Stimulated activated CD4-positive, alpha-beta T cell treated with anti-CD3 and anti-CD28 coated beads, Interleukin-4, amount 100 ng/mL, for 24 hours (primary cell): Measurements from ENCODE around the gene UBE4A.

Experiments used
- DNase-seq: peaks from one replicate; pipeline ENCODE4 v3.0.0-alpha.2; 2020

The UBE4A gene

DNA sequence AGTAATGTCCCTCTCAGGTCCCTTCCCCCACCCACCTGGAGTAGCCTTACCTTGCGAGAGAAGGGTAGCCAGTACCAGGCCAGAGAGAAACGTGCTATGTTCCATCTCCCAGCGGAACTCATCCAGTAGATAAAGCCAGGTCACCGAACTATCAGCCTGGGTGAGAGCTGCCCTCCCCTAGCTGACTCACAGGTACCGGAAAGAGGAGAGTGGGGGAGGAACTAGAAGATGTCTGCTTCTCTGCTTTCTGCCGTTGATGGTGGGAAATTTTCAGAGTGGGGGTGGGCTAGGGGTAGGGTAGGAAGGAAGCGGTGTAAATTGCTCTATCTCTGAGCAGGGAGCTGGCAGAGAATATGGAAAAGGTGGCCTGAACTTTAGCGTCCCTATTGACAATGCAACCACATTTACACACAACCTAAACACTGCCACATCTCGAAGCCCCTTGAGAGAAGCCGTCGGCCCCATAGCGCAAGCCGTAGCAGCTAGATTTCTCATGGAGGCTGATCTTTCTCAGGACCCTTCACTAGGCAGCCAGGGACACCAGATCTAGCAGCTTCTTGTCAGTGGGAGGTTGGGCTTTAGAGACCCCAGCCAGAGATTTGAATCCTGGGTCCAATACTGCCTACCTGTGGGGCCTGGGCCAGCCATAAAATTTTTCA lies 16.8 kb upstream of the UBE4A start, which contains the start of gene CD3D:
TSS of gene CD3D (minus strand) at position 203 of the 659 bp plus-strand sequence. CDS start at position 105, 98 bp downstream.
- peak; percentile 76 for DNase-seq

DNA sequence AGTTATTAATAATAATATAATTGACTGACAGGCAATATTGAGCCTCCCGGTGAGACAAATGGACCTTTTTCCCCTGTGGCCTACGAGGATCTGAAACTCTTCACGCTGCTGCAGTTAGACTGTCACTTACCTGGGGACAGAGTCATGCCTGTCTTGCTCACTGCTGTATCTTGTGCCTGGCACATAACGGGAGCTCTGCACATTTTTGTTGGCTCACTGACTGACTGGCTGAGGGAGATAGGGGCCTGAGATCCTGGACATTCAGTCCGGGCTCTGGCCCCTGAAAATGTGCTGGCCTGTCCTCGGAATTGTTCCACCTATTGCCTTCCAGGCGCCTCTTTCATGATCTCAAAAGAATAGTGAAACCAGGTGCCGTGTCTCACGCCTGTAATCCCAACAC lies 16.2 kb upstream of the UBE4A start:
- peak; percentile 41 for DNase-seq

DNA sequence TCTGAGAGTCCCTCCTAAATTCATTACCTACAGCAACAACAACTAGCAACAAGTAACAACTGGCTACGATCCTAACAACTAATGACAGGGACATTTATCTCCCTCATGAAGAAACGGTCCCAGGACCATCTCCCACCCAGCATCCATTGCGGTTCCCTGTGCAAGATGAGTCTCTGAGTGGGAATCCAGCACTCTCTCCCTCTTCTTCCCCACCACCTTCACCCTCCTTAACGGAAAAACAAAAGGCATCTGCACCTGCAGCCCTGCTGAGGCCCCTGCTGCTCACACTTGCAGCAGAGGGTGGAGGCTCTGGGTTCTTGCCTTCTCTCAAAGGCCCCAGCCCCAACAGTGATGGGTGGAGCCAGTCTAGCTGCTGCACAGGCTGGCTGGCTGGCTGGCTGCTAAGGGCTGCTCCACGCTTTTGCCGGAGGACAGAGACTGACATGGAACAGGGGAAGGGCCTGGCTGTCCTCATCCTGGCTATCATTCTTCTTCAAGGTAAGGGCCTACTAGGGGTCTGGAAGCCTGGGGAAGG lies 15.4 kb upstream of the UBE4A start, which contains the start of gene CD3G:
TSS of gene CD3G (plus strand) at position 364 of the 535 bp plus-strand sequence. CDS start at position 444, 80 bp downstream.
- DNase-seq = peak; percentile 78

DNA sequence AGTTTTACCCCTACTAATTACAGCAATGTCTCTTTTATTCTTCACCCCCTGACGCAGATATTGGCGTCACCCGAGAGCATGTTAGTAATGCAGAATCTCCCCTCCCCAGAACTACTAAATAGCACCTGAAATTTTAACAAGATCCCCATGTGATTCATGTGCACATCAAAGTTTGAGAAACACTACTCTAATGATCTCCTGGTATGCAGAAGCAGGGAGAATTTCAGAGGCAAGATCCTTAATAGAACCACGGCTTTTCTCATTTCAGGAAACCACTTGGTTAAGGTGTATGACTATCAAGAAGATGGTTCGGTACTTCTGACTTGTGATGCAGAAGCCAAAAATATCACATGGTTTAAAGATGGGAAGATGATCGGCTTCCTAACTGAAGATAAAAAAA lies 9.9 kb upstream of the UBE4A start:
- DNase-seq = no peak

DNA sequence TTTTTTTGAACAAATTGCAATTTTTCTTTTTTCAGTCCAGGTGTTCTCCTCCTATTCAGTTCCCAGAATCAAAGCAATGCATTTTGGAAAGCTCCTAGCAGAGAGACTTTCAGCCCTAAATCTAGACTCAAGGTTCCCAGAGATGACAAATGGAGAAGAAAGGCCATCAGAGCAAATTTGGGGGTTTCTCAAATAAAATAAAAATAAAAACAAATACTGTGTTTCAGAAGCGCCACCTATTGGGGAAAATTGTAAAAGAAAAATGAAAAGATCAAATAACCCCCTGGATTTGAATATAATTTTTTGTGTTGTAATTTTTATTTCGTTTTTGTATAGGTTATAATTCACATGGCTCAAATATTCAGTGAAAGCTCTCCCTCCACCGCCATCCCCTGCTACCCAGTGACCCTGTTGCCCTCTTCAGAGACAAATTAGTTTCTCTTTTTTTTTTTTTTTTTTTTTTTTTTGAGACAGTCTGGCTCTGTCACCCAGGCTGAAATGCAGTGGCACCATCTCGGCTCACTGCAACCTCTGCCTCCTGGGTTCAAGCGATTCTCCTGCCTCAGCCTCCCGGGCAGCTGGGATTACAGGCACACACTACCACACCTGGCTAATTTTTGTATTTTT lies 6.2 kb upstream of the UBE4A start:
- DNase-seq = no peak

DNA sequence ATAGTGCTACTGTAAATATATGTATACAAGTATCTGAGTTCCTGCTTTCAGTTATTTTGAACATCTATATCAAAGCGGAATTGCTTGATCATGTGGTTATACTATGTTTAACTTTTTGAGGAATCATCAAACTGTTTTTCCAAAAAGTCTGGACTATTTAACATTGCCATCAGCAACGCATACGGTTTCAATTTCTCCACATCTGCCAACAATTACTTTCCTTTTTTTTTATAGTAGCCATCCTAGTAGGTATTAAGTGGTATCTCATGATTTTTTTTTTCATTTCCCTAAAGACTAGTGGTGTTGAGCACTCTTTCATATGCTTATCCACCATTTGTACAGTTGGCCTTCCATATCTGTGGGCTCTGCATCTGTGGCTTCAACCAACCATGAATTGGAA lies 1.3 kb upstream of the UBE4A start:
- no peak for DNase-seq

DNA sequence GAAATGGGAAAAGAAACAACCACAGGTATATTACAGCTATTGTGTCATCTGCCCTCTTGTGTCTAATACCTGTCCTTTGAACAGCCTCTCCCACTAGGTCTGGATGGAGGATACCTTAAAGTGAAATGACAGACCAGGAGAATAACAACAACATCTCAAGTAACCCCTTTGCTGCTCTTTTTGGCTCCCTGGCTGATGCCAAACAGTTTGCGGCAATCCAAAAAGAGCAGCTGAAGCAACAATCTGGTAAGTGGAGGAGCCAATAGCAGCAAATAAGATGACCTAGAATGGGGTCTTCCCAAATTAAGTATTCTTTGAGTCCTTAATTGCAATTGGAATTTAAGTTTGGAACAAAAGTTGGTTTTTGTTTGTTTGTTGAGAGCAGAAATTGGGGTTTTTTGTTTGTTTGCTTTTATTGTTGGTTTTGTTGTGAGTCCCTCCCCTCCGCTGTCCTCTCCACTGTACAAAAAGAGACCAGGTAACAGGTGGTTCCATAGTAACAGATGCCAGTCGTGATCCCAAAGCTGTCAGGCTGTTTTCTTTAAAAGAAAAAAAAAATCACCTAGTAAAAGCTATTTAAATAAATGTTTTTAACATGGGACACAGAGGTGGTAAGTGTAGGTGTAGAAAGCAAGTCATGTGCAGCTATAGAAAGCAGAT lies 5.7 kb downstream of the UBE4A start:
- no peak for DNase-seq

DNA sequence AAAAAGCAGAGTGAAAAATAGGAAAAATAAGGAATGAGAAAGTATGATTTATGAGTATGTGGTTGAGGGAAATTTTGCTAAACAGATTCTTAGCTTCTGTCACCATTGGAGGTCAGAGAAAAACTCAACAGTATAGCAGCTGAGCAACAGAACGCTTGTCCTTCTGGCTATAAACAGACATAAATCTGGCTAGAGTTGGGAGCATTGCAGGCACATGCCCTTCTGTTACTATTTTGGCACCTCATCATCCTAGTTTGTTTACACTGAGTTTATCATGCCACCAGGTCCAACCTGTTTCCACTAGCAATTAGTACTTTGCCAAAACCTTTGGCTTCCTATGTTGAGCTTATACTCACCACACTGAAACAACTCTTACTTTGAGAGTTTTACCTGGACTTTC lies 6.9 kb downstream of the UBE4A start:
- no peak for DNase-seq

DNA sequence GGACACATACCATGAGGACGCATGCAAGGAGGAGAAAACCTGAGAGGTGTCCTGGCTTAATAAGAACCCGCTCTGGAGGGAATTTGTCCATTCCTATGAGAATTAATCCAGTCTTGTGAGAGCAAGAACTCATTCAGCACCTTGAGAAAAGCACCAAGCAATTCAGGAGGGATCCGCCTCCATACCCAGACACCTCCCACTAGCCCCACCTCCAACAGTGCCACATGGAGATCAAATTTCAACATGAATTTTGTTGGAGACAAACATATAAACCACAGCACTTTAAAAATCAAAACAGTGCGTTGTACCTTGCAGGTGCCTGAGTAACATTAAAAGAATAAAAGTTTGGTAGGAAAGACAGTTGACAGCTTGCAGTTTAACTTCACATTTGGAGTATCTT lies 11.4 kb downstream of the UBE4A start:
- DNase-seq = no peak

DNA sequence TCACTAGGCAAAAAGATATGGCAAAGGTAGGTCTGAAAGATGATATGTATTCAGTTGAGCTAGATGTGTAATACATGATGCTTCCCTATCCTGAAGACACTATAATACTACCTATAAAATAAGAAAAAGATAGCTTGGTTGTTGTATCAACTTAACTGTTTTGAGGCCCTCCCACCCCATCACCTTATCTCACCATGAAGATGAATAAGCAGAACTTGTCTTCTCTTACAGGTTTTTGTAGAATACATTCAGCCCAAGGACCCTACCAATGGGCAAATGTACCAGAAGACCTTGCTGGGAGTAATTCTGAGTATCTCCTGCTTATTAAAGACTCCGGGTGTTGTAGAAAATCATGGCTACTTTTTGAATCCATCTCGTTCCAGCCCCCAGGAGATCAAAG lies 13.9 kb downstream of the UBE4A start:
- DNase-seq = no peak

DNA sequence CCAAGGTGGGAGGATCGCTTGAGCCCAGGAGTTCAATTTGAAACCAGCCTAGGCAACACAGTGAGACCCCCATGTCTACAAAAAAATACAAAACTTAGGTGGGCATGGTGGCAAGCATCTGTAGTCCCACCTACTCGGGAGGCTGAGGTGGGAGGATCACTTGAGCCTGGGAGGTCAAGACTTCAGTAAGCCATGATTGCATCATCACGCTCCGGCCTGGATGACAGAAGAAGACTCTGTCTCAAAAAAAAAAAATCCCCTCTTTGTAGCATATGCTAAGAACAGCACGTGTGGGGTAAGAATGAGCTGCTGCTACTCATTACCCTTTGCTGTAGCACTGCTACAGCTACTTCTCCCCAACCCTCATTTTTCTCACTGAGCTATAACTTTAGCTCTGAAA lies 14.5 kb downstream of the UBE4A start:
- DNase-seq = no peak

DNA sequence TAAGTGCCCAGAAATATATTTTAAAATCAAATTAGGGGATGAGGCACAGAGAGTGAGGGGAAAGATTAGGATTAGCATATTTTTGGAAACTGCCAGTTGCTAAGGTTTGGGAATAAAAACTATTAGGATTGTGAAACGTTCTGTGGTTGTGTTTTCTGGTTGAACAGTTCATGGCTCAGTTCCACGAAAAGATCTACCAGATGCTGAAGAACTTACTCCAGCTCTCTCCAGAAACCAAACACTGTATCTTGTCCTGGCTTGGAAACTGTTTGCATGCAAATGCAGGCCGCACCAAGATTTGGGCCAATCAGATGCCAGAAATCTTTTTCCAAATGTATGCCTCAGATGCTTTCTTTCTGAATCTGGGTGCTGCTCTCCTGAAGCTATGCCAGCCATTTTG lies 15.3 kb downstream of the UBE4A start:
- no peak for DNase-seq

DNA sequence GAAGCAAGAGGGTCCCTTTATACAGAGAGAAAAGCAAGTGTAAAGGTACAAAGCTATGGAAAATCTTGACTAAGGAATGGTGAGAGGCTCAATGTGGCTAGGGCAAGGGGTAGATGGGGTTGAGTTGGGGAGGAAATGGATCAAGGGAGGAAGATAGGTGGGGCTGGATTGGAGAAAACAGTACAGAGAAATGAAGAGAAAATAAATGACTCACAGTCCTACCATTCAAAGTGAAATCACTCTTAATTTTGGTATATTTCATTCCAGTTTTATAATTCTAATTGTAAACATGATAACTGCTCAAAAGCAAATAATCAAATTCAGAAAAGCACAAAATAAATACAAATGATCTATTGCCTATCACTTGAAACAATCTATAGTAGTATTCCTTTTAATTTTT lies 16.6 kb downstream of the UBE4A start:
- DNase-seq = no peak

DNA sequence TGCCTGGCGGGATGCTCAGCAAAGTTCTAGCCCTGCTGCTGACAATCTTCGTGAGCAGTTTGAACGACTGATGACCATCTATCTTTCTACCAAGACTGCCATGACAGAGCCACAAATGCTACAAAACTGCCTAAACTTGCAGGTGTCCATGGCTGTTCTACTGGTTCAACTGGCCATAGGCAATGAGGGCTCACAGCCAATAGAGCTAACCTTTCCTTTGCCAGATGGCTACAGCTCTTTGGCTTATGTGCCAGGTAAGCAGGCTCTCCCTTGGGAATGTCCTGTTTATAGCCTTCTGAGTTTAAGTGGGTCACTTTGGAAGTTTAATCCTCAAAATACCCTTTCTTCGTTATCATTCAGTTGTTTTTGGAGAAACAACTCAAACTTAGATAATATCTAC lies 20.1 kb downstream of the UBE4A start:
- DNase-seq = no peak

DNA sequence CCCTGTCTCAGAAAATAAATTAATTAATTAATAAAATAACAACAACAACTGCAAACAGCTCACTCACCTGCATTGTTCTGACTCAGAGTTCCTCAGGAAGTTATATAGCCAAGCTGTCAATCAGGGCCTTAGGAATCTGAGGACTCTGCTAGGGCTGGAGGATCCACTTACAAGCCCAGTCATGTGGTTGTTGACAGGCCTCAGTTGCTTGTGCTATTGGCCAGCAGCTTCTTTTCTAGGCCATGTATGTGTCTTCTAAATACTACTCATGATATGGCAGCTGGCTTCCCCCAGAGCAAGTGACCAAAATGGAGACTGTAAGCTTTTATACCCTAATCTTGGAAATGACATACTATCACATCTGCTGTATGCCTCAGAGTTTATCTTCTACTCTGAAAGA lies 21.2 kb downstream of the UBE4A start:
- no peak for DNase-seq

DNA sequence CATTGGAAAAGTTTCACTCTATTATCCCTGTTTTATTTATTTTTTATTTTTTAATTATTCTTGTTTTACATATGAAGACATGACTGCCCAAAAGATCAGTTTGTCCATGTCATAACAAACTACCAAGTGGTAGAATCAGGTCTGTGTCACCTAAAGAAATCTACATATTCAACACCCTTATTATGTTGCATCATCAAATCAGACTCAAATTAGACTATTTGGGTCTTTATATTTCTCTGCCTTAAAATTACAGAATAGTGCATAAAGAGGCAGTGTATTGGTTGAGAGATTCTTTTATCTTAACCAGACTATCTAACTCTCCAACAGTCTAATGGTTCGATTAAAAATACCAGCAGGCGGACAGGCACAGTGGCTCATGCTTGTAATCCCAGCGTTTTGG lies 23.6 kb downstream of the UBE4A start:
- DNase-seq = no peak

DNA sequence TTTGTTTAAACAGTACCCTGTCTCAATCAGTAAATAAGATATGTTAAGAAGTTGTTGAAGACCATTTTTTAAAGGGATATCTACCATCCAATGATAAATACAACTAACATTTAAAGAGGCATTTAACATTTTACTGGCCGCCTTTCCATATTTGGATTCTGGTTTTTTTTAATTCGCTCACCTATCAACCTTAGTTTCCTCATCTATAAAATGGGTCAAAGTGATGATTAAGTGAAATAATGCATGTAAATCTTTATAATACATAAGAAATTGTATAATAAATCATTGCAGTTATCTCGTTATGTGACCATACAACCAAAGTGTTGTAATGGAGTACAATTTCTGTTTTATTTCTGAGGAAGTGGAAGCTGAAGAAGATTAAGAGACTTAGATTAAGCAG lies 24.3 kb downstream of the UBE4A start:
- DNase-seq = no peak

DNA sequence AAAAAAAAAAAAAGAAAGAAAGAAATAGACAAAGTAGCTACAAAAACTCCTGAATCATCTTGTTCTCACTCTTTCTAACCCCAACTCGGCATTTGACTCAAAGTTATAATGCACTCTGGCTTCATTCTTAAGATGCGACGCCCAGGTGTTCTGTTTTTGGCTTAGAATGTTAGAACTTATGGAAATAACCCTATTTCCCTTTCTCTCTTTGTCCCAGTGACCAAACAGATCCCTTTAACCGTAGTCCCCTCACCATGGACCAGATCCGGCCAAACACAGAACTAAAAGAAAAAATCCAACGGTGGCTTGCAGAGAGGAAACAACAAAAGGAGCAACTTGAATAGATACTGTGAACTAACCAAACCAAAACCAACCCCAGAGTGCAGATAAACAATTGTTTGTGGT lies 36.7 kb downstream of the UBE4A start:
- DNase-seq = no peak

DNA sequence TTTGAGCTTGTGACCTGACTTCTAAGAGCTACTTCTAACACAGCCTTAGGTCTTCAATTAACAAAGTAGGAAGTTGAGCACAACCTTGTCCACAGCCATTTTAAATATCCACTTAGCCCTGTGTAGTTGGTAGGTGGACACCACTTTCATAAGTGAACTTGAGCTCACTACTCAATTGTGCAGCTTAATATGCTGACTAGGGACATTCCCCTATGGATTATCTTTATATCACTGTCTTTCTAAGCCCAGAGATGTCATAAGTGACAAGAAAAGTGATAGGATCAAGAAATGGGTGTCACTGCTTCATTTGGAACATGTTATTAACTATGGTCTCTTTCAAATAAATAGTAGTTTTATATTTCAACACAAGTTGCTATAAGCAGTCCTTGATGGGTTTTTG lies 38.0 kb downstream of the UBE4A start:
- no peak for DNase-seq

DNA sequence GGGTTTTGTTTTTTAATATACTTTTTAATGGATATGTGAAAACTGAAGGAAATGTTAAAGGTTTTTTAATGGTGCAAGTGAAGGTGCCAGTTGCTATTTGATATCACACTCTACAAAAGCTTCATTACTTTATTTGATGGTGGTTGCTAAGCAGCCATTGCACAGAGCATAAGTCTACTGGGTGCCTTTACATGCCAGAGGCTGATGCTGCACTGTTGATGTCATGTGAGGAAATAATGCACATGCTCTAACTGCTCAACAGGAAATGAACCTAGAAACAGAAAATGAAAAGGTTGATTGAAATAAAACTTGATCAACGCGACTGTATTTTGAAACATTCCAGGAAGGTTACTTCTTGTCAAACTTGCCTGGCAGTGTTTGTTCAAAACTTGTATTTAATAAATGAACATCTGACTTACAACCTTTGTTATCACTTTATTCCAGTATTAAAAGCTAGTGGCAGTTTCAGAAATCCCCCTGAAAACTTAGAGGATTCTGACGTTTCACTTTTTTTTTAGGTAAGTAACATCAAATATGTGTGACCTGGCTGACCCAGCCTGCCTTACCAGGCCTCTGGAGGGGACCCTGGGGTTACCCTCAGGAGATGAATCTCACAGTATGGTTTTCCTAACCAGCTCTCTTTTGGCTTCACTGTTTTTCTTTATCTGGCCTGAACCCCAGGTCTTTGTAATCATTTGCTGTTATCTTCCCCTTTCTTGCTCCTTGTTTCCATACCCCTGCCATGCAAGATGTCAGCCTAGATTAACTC lies 39.6 kb downstream of the UBE4A start:
- DNase-seq = peak; percentile 54

DNA sequence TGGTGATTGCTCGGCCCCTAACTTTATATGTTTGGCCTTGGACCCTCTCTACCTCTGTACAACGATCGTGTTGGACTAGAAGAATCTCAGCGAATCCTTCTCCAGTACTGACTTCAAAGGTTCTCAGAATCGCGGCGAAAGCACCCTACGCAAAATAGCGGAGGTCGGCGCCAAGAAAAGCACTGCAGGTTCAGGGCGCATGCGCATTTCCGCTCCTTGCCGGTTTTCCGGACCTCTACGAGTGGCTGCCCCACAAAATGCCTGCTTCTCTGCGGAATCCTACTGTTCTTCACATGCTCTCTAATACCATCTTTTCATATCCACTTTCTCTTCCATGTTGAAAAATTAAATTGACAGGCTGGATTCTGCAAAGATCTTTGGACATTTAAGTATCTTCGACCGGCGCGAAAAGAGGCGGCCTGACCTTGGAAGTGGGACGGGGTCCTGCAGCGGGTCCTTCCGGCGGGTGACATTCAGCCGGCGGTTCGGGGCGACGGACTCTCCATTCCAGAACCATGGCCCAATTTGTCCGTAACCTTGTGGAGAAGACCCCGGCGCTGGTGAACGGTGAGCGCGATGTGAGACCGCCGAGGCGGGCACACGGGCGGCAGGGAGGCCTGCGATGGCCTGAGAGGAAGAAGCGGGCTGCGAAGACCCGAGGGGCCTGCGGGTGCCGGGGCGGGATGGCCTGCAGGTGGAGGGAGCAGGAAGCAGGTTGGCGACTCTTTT lies 41.9 kb downstream of the UBE4A start, which contains the start of gene ATP5MG:
TSS of gene ATP5MG (plus strand) at position 456 of the 729 bp plus-strand sequence. CDS start at position 516, 60 bp downstream.
- peak; percentile 95 for DNase-seq

DNA sequence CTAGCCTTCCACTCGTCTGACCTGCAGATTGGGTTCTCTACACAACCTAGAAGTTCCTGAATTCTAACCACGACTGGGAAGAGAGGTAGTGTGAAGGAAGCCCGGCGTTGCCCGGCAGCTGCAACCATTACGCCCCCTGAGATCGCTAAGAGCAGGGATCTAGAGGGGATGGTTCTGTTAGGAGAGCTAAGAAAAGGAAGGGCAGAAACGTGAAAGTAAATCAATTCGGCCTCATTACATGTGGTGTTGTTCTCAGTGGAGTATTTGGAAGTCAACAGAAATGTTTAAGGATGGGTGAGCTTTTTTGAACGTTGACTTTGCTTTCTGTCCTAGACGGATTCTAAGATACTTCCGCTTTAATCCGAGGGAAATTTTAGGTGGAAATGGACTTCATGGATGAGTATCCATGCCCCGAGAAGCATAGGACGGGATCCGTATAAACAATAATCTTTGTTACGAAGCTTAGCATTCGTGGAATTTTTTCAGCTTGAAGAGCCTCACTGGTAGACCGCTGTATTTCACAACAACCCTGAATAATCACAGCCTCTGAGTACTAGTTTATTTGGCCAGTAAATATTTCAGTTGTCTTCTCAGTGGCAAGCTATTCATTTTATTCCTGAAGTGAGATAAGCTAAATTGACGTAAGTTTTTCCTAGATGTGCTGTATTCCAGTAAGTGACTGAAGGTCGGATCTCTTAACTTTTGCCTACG lies 42.6 kb downstream of the UBE4A start:
- no peak for DNase-seq
